ENCODE results near the gene UROC1.

GRCh38 chr3:126527006-126527405 is 9.4 kb upstream of the UROC1 start:
- no peak for TF ChIP-seq POLR2A (IDR thresholded peaks at IDR 0.05)
- no peak for TF ChIP-seq CTCF (IDR thresholded peaks at IDR 0.05)
